B cell (primary cell): ENCODE results near the gene NTN4.

Experiments
- CTCF ChIP-seq: fragments of 200-600 bp; IDR thresholded peaks from one replicate; pipeline ENCODE4 v1.8.0; 2022; ENCODE audit warnings: antibody characterized with exemption, mild to moderate bottlenecking
- EZH2 ChIP-seq: IDR thresholded peaks from 2 replicates; pipeline ENCODE4 v1.6.1; 2012; ENCODE audit warnings: borderline replicate concordance, low read depth, mild to moderate bottlenecking, moderate library complexity, low read length; ENCODE audit not compliant: insufficient read depth, poor library complexity, severe bottlenecking

GRCh38 chr12:95834572-95834971 lies 44.0 kb upstream of the NTN4 start:
- no peak for TF ChIP-seq CTCF
- TF ChIP-seq EZH2: no peak
